Measurements from ENCODE around the gene GPR148.

GPR148 gene

GRCh38 chr2:130755256-130756052, 26.6 kb downstream of the GPR148 start, which contains the start of gene AMER3:
TSS of gene AMER3 (plus strand) at chr2:130755540. CDS start at chr2:130762073, 6,533 bp downstream.
- no peak for DNase-seq (ENCODE audit: low read depth)
- peak within 1 kb of the TSS; percentile 15 for H3K4me3 ChIP-seq (ENCODE audit: low read length)
- TF ChIP-seq CTCF (IDR thresholded peaks at IDR 0.05; ENCODE audit: insufficient read depth, low read depth, low read length, missing control alignments): no peak

- no peak for TF ChIP-seq CTCF (IDR thresholded peaks at IDR 0.05; ENCODE audit: insufficient read depth, low read depth, low read length, missing control alignments)
- peak; percentile 41 for DNase-seq (ENCODE audit: low read depth)
- H3K4me3 ChIP-seq (ENCODE audit: low read length): peak overlapping the region; percentile 15
Observed at GRCh38 chr2:130756053-130756873, 27.4 kb downstream of the GPR148 start.

GRCh38 chr2:130756874-130757668, 28.2 kb downstream of the GPR148 start:
- no peak for DNase-seq (ENCODE audit: low read depth)
- H3K4me3 ChIP-seq (ENCODE audit: low read length): no peak overlapping the region
- no peak for TF ChIP-seq CTCF (IDR thresholded peaks at IDR 0.05; ENCODE audit: insufficient read depth, low read depth, low read length, missing control alignments)

GRCh38 chr2:130759906-130760753, 31.3 kb downstream of the GPR148 start:
- DNase-seq (ENCODE audit: low read depth): peak; percentile 11
- no peak for TF ChIP-seq CTCF (IDR thresholded peaks at IDR 0.05; ENCODE audit: insufficient read depth, low read depth, low read length, missing control alignments)
- H3K4me3 ChIP-seq (ENCODE audit: low read length): no peak overlapping the region

GRCh38 chr2:130760754-130761751, 32.2 kb downstream of the GPR148 start:
- H3K4me3 ChIP-seq (ENCODE audit: low read length): no peak overlapping the region
- no peak for DNase-seq (ENCODE audit: low read depth)
- TF ChIP-seq CTCF (IDR thresholded peaks at IDR 0.05; ENCODE audit: insufficient read depth, low read depth, low read length, missing control alignments): no peak

Data from epithelial cell of esophagus (primary cell).